AG20443 (cell line): ENCODE results near the gene SPATA31D3.
A peak's percentile ranks its signal among the peaks of the same experiment; 100 is the strongest.
"Not testable (repeated sequence)": the region's sequence is repeated elsewhere in the genome, so short reads cannot be mapped to it uniquely, and the experiment has no call there.

Source experiments
- DNase-seq: peaks from one replicate; pipeline ENCODE4 v3.0.0; 2012; ENCODE audit warnings: low spot score, mixed read lengths

SPATA31D3 gene

GRCh38 chr9:81943393-81943792 lies at the start of gene SPATA31D3:
SPATA31D3 (plus strand) TSS chr9:81943500; CDS start chr9:81943586, 86 bp downstream.
- DNase-seq = not testable (repeated sequence)

- no peak for DNase-seq
These were observed 49.4 kb upstream of the SPATA31D3 start for GRCh38 chr9:81893929-81894328.

DNA sequence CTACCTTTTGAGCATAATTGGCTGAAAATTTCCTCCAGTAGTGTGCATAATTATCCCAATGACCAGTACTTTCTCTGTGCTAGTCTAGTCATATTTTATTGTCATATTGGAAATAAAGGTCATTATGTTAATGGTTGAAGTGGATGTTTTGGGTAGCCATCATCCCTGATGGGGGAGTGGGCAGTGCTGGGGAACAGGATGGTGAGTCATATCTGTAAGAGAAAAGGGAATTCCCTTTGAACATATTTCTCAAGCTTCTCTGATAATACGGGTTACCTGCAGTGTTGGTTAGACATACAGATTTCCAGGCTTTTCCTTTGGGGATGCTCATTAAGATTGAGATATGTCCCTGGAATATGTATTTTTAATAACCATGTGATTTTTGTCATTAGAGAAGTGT lies 48.4 kb upstream of the SPATA31D3 start:
- DNase-seq = no peak

DNA sequence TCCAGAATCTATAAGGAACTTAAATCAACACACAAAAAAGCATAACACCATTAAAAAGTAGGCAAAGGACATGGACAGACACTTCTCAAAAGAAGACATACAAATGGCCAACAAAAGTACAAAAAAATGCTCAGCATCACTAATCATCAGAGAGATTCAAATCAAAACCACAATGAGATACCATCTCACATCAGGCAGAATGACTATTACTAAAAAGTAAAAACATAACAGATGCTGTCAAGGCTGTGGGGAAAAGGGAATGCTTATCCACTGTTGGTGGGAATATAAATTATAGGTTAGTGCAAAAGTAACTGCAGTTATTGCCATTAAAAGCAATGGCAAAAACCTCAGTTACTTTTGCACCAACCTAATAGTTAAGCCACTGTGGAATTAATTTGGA lies 47.2 kb upstream of the SPATA31D3 start:
- DNase-seq = no peak

DNA sequence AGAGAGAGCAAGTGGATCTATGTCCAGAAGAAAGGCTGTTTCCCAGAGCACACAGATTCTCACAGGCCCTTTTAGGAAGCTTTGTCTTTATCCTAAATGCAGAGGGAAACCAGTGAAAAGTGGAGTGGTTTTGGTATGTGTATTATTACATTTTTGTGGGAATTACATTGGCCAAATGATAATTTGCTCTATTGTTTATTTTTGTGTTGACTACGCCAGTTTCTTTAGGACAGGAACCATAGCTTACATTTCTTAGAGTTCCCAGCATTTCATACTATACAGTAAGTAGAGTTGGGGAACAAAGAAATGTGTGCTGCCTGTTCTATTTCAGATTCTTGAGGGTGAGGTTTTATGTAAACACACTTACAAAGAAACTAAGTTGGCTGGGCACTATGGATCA lies 44.4 kb upstream of the SPATA31D3 start:
- DNase-seq = no peak

GRCh38 chr9:81902196-81902595 lies 41.1 kb upstream of the SPATA31D3 start:
- peak; percentile 50 for DNase-seq

GRCh38 chr9:81902626-81903025 lies 40.7 kb upstream of the SPATA31D3 start:
- DNase-seq = peak; percentile 61

DNA sequence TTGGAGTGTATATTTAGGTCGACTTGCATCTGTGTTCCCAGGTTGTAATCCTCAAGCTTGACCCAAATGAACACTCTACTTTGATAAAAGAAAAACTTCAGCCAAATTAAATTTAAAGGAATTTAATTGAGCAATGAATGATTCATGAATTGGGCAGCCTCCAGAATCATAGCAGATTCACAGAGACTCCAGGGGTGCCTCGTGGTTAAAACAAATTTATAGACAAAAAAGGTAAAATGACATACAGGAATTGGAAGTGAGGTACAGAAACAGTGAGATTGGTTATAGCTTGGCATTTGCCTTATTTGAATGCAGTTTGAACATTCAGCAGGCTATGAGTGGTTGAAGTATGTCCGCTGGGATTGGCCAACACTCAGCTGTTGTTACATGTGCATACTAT lies 36.6 kb upstream of the SPATA31D3 start:
- DNase-seq = no peak

- no peak for DNase-seq
These were observed 31.2 kb upstream of the SPATA31D3 start for GRCh38 chr9:81912135-81912534.

DNA sequence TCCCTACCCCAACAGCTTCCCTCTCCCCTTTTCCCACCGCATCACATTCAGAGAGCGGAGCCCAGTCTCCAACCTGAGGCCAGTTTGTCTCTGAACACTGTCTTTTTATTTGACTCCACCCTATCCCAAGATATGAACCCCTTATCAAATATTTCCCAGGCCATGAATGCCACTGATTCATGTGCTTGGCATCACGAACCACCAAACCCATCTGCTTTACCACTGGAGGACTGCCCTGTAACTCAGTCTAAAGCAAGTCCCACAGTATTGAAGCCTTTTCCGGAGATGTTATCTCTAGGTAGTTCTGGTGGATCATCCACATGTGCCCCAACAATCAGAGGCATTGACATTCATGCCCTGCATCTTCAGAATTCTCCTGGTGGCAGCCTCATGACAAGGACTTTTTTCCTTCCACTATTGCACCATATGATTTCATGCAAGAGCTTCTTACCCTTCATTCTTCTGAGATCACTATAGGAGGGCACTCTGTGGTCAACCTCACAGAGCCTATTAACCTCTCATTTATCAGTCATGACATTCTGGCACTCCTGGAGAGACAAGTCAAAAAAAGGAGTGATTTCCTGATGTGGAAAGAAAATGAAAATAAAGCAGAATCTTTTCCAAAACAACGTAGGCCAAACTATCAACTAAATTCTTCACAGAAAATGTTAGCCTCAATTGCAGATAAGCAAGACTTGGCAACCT lies 27.3 kb upstream of the SPATA31D3 start:
- no peak for DNase-seq

DNA sequence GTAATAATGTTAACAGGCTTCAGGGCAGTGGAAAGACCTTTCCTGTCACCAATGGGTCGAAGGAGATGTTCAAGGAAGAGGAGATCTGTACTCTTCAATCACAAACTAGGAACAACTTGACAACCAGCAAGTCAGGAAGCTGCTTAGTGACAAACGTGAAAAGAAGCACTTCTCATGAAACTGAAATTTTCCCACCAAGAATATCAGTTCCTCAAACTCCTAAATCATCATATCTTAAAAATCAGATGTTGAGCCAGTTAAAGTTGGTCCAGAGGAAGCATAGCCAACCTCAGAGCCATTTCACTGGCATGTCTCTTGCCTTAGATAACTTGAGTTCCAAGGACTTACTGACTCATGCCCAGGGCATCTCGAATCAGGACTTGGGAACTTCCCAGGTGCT lies 24.8 kb upstream of the SPATA31D3 start:
- DNase-seq = not testable (repeated sequence)

DNA sequence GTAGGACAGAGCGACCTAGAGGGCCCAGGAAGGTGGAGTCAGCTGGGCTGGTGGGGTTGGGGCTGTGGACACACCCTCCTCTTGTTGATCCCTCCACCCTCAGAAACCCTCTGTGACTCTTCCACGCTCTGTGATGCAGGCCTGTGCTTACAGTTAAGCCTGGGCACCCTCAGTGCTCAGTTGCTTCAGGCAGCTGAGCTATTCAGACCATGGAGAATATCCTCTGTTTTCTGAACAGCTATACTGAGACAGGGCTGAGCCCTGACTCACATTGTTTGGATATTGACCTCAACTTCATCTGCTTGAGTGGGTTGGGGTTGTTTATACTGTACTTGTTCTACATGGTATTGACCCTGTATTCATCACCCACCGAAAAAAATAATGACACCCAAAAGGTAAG lies 15.0 kb upstream of the SPATA31D3 start, which contains the start of gene SPATA31D4:
Gene SPATA31D4, plus strand, starts transcription at position 124 of the 400 bp plus-strand sequence. Its CDS starts 86 bp downstream, at position 210.
- not testable (repeated sequence) for DNase-seq

- DNase-seq = not testable (repeated sequence)
These were observed 13.2 kb upstream of the SPATA31D3 start for GRCh38 chr9:81930147-81930546.

GRCh38 chr9:81933547-81933946 lies 9.8 kb upstream of the SPATA31D3 start:
- not testable (repeated sequence) for DNase-seq

DNA sequence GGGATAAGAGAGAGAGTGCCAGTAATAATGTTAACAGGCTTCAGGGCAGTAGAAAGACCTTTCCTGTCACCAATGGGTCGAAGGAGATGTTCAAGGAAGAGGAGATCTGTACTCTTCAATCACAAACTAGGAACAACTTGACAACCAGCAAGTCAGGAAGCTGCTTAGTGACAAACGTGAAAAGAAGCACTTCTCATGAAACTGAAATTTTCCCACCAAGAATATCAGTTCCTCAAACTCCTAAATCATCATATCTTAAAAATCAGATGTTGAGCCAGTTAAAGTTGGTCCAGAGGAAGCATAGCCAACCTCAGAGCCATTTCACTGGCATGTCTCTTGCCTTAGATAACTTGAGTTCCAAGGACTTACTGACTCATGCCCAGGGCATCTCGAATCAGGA lies 5.3 kb downstream of the SPATA31D3 start:
- not testable (repeated sequence) for DNase-seq

- DNase-seq = no peak
These were observed 9.8 kb downstream of the SPATA31D3 start for GRCh38 chr9:81953096-81953495.

GRCh38 chr9:81955625-81956024 lies 12.3 kb downstream of the SPATA31D3 start:
- no peak for DNase-seq

DNA sequence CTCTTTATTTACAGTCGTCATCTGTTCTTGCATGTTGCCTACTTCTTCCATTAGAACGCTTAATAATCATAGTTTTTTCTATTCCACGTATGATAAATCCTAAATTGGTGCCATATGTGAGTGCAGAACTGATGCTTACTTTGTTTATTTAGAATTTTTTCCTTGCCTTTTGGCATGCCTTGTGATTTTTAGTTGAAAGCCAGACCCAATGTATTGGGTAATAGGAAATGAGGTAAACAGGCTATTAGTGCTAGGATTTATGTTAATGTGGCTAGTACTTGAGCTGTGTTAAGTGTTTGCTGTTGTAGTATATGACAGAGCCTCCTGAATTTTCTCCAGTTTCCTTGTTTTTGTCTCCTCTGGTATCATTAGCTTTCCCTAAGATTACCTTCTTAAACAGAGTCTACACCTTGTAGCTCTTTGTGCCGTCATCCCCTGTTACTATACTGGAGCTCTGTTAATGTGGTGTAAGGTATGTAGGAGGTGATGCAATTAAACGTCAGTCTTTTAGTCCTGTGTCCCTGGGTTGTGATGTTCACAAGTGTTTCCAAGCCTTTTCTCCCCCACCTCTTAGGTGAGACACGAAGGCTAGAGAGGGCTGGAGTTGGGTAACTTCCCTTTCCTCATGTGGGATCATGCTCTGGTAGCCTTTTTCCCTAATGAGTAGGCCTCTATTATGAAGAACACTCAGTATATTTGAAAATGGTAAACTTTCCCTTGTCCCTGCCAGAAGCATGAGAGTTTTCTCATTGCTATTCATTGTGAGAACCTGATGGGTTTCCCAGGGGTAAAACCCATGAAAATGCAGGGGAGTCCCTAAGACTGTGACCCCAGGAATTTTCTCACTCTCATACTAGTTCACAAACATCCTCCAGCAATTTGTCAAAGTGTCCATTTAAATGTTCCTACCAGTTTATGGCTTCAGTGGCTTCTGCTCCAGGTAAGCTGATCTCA lies 21.2 kb downstream of the SPATA31D3 start:
- DNase-seq = peak; percentile 41

DNA sequence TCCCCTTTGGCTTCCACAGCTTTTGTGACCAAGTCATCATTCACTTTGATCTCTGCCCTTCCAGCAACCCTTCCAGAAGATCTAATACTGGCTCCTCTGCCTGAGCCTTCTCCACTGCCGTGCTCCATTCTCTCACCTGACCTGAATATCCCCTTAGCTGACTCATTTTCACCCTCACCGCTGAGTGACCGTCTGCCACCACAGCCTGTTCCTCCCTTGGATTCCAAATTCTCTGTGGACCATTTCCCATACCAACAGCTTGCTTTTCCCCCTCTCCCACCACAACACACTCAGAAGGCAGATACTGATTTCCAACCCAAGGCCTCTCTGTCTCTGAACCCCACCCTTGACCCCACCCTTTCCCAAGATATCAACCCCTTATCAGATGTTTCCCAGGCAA lies 24.7 kb downstream of the SPATA31D3 start:
- no peak for DNase-seq

- DNase-seq = peak; percentile 21
These were observed 26.7 kb downstream of the SPATA31D3 start for GRCh38 chr9:81969971-81970370.

- DNase-seq = no peak
These were observed 28.4 kb downstream of the SPATA31D3 start for GRCh38 chr9:81971727-81972126.

DNA sequence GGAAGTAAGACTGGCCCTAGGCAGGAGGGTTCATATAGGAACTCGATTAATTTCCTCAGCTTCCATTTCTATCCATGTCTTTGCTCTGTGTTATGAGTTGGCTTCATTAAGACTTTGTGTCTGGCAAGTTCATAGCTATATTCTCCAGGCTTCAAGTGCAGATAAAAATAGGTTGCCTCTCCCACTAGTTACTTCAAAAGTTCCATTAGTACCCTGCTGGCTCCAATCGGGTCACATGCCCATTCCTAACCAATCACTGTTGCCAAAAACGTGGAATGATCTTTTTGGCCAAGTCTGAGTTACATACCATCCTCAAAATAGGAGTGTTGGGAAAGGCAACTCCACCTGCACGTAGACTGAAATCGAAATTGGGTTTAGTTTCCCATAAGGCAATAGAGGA lies 31.5 kb downstream of the SPATA31D3 start:
- DNase-seq = no peak

GRCh38 chr9:81976351-81976750 lies 33.1 kb downstream of the SPATA31D3 start:
- no peak for DNase-seq
